GM21723 (cell line): ENCODE data around the gene ZFPM1.

Source experiments
- ATAC-seq: cut with Tn5 transposase; IDR thresholded peaks from one replicate; pipeline ENCODE4 v1.9.1; 2021; ENCODE audit warnings: mild to moderate bottlenecking, moderate library complexity; ENCODE audit not compliant: unreplicated experiment

The ZFPM1 gene

DNA sequence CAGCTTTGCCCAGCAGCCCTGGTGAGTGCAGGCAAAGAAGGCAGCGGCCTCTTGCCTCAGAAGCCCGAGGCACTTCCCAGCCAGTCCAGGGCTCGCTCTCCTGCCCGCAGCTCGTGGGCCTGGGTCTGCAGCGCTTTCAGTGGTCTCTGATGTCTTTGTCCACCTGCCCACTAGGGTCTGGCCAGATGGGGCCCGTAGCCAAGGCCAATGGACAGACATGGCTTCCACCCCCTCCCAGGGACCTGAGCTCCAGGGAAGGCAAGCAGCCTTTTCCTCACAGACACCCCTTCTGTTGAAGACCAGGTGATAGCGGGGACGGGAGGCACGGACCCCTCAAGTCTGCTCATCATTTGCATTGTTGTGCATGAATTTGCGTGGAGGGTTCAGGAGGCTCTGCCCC, 83.4 kb downstream of the ZFPM1 start:
- ATAC-seq = no peak

DNA sequence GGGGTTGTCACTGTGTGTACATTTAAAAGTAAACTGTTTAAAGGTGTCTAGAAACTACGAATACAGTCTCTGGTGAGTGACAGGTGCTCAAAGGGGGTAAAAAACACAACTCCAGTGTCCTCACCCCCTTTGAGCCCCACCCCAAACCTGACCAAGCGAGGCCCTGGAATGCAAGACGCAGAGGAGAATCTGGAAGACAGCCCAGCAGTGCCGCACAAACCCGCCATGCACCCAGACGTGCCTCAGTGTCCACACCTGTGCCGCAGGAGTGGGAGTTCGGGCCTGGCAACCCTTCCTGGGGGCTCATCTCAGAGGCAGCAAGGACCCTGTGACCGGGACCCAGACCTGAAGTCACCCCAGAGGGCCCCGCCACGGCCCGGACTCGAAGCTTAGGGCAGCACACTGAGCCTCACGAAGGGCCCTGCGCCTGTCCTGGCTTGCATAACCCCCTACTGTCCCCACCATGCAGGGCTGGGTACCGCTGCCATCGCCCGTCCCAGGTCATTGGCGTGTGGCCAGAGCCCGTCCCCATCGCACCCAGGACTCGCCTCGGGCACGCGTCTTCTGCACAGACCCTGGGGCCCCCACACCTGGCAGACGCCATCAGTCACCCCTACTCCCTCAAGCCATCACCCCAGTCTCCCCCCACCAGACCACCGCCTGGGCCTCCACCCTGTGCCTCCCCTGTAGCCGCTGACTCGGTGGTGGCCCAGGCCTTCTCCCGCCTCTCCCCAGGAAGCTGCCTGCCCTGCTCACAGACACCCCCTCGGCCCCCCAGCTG, 84.1 kb downstream of the ZFPM1 start:
- no peak for ATAC-seq

GRCh38 chr16:88537859-88538258, 84.8 kb downstream of the ZFPM1 start:
- no peak for ATAC-seq

DNA sequence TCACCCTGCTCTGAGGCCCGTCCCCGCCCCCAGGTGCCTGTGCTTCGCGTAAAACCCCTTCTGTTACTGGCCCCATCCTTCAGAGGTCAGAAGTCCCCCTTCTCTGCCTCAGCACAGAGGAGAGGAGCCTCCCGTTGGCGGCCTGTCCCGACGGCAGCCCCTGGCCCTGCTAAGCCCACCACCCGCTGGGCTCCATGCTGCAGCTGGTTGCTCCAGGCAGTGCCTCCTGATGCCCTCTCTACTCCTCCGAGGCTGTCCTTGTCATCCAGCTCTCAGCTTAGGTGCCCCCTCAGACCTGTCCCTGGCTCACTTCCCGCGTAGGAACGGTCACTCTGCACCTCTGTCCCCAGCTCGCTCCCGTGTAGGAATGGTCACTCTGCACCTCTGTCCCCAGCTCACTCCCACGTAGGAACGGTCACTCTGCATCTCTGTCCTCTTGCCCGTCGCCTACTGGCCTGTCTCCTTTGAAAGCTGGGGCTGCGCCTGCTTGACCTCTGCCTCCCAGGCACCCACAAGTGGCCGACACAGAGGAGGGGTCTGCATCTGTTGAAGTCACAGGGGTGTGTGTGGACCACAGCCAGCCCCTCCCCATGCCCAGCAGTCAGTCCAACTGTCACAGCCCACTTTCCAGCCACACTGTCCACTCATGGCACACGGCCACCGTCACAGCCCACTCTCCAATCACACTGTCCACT, 85.4 kb downstream of the ZFPM1 start:
- no peak for ATAC-seq

- no peak for ATAC-seq
Observed at GRCh38 chr16:88539261-88539651, 86.2 kb downstream of the ZFPM1 start.

GRCh38 chr16:88539652-88540345, 86.7 kb downstream of the ZFPM1 start:
- ATAC-seq = no peak

DNA sequence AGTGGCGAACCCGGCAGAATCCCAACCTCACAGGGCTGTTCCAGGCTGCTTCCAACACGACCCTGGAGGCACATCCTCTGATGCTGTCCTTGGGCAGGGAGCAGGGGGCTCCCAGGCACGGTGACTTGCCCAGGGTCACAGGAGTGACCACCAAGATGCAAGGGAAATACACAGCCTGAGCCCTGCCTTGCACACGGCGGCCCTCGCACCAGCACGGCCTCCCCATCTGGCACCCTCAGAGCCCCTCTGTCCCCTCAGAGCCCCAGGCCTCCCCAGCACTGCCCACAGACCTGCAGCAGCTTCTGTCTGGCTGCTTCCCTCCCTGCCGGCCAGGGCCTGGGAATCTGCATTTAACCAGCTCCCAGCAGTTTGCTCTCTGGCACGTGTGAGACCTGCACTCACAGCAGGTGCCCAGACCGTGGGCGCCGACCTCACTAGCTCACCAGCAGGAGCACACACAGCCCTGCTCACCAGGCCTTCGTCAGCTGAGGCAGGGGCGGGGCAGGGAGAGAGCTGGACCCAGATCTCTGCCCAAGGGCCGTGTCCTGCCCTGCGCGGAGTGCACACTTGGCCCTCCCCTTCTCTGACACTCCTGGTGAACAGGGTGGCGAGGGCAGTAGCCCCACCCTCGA, 87.4 kb downstream of the ZFPM1 start:
- no peak for ATAC-seq

- ATAC-seq = no peak
Observed at GRCh38 chr16:88541831-88542616, 88.9 kb downstream of the ZFPM1 start.

DNA sequence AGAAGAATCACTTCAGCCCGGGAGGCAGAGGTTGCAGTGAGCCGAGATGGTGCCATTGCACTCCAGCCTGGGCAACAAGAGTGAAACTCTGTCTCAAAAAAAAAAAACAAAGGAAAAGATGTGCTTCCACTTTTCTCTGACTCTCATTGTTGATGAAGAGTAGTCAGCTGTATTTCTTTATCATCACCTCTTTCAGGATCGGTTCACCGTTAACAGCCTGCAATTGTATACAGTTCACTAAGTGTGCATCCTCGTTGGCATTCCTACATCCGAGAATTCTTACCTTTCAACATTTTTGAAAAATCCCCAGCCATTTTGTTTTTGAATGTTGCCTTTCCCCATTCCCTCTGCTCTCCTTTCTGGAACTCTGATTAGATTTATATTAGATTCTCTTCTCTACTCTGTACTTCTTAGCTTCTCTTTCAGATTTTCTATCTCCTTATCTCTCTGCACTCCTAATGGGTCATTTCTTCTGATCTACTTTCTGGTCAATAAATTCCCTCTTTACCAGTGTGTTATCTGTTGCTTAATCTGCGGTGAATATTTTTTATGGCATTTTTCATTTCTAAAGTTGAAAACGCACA, 90.2 kb downstream of the ZFPM1 start:
- no peak for ATAC-seq

DNA sequence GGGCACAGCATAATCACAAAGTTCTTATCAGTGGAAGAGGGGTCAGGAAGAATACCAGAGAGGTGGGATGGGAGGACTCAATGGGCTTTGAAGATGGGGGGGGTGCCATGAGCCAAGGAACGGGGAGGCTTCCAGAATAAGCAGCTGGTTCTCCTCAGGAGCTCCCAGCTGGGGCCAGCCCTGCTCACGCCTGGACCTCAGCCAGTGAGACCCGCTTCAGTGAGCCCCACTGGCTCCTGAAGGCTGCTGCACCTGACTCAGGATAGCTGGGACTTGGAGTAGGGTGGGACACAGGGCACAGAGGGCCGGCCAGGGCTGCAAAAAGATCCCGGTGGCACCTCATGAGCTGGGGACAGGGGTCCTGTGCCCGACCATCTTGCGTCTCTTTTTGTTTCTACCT, 92.7 kb downstream of the ZFPM1 start:
- no peak for ATAC-seq

DNA sequence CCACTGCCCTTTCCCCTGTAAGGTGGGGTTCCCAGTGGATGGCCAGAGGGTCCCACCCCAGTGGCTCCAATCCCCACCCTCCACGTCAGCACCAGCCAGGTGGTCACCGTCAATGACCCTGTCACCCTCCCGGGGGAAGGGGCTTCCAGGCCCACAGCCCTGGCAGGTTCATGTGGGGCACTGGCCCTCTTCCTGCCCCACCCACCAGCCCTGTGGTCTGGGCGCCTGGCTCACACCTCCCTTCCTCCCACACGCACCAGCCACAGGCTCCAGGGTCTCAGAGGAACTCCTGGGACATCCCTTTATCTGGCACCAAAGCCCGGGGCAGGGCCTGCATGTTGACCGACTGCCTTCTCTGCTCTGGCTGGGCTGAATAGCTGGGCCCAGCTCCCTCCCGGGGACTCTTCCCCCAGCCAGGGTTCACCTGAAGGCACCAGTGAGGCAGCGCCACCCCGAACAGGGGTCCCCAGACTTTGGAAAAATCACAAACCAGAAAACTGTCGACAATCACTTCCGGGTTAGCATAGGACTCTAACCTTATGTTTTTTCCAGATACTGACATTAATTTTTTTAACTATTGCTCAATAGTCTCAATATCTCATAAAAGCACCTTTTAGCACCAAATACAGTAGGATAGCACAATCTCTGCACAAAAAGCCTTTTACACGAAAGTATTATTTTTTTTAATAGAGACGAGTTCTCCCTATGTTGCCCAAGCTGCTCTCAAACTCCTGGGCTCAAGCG, 95.2 kb downstream of the ZFPM1 start:
- no peak for ATAC-seq

DNA sequence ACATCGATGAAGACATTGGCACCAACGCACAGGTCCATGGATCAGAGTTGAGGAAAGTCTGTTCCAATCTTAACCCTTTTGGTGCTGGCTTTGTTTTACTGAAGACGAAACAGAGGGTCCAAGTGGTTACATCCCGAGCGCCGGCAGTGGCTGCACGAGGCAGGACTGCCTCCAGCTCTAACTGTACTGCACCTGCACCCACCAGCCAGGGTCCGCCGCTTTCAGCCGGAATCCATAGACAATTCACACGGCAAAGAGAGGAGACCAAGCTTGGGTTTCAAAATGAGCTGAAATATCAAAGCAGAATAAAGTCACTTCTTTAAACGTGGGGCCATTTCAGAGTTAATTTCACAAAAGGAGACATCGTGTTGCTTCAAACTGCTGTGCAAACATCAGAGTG, 95.9 kb downstream of the ZFPM1 start:
- ATAC-seq = no peak

GRCh38 chr16:88549671-88550245, 96.7 kb downstream of the ZFPM1 start:
- ATAC-seq = no peak

- ATAC-seq = no peak
Observed at GRCh38 chr16:88550246-88550661, 97.2 kb downstream of the ZFPM1 start.

DNA sequence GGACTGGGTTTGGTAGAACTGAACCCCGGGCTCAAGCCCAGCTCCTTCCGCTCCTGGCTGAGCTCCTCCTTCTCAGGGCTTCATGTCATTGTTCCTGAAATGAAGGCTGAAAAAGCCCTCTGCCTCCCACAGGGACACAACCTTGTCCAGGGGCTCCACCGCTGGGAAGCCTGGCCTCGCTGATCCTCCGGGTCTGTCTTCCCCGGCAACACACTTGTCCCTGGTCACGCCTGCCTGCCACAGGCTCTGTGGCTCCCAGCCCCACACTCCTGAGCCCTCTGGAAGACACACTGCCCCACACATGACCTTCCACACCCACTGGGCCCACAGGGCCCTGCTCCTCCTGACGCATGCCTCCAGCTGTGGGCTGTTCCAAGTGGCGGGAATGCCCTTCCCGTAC, 99.1 kb downstream of the ZFPM1 start:
- no peak for ATAC-seq

GRCh38 chr16:88552815-88553214, 99.7 kb downstream of the ZFPM1 start:
- ATAC-seq = no peak

- no peak for ATAC-seq
Observed at GRCh38 chr16:88553739-88554138, 100.7 kb downstream of the ZFPM1 start.

DNA sequence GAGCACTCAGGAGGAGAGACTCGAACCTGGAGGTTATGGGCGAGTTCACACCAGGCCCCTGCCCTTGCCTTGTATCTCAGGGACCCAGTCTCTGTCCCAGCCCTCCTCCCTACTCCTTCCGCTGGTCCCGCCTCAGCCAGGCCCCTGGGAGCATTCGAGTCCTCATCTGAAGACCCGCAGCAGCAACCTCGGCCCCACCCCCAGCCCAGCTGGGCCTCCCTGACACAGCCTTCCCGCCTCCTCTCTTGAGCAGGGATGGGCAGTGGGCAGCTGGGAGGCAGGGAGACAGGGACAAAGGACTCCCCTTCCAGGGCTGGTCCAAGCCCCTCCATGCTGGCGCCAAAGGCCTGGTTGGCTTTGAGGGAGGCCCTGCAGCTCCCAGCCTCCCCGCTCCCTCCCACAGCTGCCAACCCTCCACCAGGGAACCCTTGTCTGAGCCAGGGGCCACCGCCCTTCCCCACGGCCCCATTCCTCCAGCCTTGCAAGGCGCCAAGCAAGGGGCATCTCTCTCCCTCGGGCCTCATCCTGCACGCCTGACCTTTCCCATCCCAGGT, 101.7 kb downstream of the ZFPM1 start:
- no peak for ATAC-seq
